GM19099 (cell line): Measurements from ENCODE around the gene G6PC2.

Experiments
- POLR2A ChIP-seq: IDR thresholded peaks from 3 replicates; pipeline ENCODE4 v1.6.1; 2011; ENCODE audit warnings: low read depth; ENCODE audit not compliant: insufficient read length; ENCODE audit errors: extremely low read depth

G6PC2 gene

GRCh38 chr2:168897449-168897848, 3.6 kb upstream of the G6PC2 start:
- TF ChIP-seq POLR2A = no peak

DNA sequence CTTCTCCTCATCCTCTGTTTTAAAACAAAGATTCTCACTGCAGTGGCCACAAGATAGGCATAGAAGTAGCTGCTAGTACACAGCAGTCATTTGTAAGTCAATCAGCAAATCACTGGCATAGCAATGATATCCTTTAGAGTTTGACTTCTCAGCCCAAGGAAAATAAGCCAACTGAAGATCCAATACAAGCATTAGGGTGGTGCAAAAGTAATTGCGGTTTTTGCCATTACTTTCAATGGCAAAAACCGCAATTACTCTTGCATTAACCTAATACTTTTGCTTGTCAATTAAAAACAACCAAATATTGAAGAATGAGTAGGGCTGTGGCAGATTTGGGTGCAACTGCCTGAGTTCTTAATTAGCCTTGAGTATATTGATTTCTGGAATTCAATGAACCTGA, 2.8 kb downstream of the G6PC2 start:
- no peak for TF ChIP-seq POLR2A

- no peak for TF ChIP-seq POLR2A
These were observed 3.3 kb downstream of the G6PC2 start for GRCh38 chr2:168904358-168904757.

DNA sequence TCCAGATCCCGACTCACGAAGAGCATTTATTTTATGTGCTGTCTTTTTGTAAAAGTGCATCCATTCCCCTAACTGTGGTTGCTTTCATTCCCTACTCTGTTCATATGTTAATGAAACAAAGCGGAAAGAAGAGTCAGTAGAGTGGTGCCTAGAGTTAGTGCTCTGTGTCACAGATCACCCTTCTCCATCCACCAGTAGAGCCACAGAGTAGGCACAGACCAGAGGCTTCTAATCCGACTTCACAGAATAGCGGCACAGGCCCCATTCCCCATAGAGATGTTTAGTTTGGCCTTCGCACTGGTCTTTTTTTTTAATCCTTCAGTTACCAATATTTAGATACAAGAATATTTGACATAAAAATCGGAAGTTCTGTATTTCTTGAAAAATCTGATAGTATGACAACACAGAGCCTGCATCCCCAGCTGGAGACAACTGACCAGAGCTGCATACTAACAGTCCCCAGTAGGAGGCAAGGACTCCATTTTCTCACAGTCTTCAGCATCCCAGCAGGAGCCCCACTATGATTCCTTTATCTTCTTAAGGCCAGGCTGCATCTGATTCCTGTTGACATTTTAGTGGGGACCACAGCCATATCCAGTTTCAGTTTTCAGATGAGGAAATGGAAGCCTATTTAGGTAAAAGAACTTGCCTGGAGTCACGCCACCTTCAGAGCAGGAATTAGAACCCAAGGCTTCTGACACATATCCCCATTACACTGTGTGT, 7.0 kb downstream of the G6PC2 start:
- TF ChIP-seq POLR2A = no peak

DNA sequence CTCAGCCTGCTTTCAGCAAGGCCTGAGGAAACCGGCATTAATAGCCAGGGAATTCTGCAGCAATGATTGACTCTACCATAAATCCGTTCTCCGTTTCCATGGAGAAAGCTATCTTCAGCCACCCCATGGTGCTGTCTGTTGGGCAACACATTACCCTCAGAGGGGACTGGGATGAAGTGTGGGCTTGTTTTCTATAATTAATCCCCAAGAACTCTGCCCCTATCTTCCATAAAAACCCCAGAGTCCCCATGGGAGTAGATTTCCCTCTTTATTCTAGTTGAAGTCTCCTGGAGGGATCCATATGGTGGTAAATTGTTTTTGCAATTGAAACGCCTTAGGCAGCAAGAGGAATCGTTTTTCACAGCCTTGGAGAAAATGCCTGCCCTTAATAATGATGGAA, 9.2 kb downstream of the G6PC2 start:
- no peak for TF ChIP-seq POLR2A

GRCh38 chr2:168912466-168912865, 11.4 kb downstream of the G6PC2 start:
- TF ChIP-seq POLR2A = no peak

- no peak for TF ChIP-seq POLR2A
These were observed 11.8 kb downstream of the G6PC2 start for GRCh38 chr2:168912901-168913369.

DNA sequence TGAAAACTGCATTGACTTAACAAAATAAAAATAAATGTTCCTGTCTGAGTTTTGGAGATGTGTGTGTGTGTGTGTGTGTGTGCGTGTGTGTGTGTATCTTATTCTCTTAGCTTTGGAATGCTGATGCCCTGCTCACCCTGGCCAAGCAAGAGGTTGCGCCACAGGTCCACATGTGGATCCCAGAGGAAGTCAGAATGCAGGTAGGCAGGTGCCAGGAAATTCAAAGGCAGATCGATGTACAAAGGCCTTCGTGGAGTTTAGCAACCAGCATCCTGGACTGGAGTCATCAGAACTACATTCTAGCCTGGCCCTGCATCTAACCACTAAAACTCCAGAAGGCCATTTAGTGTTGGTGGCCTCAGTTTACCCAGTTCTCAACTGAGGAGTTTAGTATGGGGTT, 12.4 kb downstream of the G6PC2 start:
- TF ChIP-seq POLR2A = no peak

DNA sequence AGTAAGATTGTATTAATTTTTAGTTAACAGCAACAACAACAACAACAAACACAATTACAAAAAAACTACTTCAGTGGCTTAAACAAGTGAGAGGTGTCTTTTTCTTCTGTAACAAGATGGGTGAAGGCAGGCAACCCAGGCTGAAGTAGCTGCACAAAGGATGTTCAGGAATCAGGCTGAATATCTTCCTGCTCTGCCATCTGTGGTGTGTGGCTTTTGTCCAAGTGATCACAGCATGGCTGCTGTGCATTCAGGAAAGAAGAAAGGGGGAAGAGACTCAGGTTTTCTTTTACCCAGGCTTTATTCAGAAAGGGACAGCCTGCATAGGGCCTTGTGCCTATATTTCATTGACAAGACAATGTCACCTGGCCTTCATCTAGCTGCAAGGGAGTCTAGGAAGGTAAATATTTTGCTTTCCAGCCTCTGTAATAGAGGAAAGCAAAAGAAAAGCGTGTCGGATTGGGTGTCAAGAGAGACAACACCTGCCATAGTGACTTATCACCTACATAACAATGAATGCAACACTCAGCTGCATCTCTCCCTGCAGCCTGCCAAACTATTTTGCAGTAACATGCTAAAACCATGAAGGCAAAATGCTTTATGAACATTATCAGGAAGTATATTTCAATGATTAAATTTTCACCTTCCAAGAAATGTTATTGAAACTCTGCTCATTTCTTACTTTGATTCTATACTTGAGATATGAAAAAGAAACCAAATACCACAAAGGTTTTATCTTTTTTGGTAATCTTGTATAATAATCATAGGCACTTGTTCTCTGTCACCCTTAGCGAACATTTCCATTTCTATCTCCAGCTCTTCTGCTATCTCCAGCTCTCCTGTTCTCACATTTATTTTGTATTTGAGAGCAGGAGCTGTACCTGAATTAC, 14.6 kb downstream of the G6PC2 start:
- TF ChIP-seq POLR2A = no peak

- no peak for TF ChIP-seq POLR2A
These were observed 15.2 kb downstream of the G6PC2 start for GRCh38 chr2:168916331-168916675.

- no peak for TF ChIP-seq POLR2A
These were observed 19.5 kb downstream of the G6PC2 start for GRCh38 chr2:168920504-168921157.

GRCh38 chr2:168926621-168927386, 25.7 kb downstream of the G6PC2 start:
- TF ChIP-seq POLR2A = no peak

GRCh38 chr2:168928113-168928831, 27.2 kb downstream of the G6PC2 start:
- no peak for TF ChIP-seq POLR2A

DNA sequence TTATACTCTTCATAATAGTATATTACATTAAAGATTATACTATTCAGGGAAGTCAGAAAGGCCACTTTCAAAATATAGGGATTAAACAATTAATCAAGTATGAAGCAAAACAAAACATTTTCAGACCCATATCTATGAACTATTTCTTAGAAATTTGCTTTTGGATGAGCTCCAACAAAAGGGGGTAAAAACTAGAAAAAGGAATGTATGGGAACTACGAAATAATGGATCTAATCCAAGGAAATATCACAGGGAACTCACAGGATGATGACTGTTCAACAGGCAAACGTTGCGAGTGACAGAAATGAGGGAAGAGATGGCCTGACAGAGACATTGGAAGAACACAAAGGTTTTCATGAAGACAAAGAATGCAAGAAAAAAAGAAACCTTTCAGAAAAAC, 27.9 kb downstream of the G6PC2 start:
- TF ChIP-seq POLR2A = no peak
